Superior temporal gyrus (tissue), 1 donor: ENCODE data around the gene FPGT.
"Not testable (repeated sequence)": the region's sequence is repeated elsewhere in the genome, so short reads cannot be mapped to it uniquely, and the experiment has no call there.

Experiments used
- DNase-seq: peaks from one replicate; pipeline ENCODE4 v3.0.0-alpha.2; 2016; ENCODE audit errors: extremely low spot score

FPGT gene

GRCh38 chr1:74197657-74198552 is at the start of gene FPGT, which contains the start of gene LRRIQ3:
FPGT (plus strand) TSS chr1:74198242; CDS start chr1:74198279, 37 bp downstream.
LRRIQ3 (minus strand) TSS chr1:74198176; CDS start chr1:74183684, 14,492 bp downstream.
- peak; percentile 95 for DNase-seq

DNA sequence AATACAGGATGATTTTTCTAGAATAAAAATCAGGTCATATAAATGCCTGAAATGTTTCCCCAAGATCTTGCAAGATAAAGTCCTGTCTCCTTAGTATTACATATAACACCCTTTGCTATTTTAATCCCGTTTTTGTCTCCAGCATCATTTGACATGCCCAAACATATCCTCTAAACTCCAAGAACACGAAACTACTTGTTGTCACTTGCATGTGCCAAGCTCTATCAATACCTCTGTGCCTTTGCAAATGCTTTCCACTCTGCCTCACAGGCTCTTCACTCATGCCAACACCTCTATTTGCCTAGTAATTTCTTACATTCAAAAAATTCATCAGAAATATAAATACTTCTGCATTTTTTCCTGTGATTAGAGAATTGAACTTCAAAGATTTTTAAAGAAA is 38.0 kb upstream of the FPGT start:
- DNase-seq: no peak

DNA sequence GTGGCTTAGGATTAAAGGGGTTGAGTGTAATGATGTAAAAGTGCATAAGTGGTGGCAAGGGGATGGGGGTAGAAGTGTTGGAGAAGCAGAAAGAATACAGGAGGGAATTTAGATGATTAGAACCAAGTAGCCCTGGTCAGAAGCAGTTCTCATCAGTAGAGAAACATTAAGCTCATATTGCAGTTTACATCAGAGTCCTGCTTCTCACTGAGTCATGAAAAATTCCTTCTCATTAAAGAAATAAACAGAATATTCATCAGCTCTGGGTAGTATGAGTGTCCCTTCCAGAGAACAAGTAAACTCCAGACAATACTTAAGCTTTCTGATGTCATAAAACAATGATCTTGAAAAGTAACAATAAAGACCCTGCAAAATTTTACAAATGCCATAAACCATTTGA is 36.5 kb upstream of the FPGT start:
- no peak for DNase-seq

DNA sequence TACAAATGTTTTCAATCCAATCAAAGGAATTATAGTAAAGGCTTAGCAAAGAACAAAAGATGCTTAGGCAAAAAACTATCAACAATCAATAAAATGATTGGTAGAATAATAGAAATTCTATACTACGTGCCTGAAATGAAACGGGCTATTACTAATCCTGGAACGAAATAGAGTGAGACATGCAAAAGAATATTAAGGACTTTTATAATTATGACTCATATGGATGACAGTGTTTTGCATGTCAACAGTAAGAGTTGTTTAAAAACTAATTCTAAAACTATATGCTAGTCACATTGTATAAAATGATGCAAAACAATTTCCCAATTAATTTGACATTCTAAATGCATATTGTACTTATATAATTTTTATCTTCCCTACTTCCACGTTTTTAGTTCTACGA is 35.7 kb upstream of the FPGT start:
- DNase-seq: no peak

- DNase-seq: not testable (repeated sequence)
Measured at GRCh38 chr1:74174423-74174822, 23.6 kb upstream of the FPGT start.

DNA sequence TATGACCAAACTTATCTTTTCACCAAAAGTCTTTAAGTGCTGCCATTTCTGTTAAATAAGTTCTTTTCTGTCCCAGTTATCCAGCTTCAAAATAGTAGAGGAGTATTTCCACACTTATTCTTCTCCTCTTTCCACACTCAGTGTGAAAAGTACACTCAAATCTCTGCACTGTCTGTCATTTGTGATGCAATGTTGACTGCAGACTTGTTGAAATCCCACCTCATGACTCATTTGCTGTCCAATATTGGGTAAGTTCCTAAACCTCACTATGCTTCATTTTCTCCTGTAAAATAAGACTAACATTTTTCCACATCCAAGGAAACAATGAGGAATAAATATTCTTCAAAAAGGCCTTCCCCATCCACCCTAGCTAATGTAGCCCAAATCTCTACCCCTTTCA is 17.6 kb upstream of the FPGT start:
- no peak for DNase-seq

DNA sequence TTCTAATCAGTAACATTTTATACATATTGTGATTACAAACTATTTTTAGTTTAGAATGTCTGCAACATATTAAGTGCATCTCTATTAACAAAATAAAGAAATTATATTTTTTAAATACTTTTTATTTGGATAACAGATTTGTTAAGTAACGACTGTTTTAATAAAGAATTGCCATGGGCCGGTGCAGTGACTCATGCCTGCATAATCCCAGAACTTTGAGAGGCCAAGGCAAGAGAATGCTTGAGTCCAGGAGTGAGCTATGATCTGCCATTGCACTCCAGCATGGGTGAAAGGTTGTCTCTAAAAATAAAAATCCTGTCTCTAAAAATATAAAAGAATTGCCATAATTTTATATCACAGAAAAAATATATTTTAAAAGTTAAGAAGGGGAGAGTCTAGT is 4.1 kb upstream of the FPGT start:
- DNase-seq: no peak

- DNase-seq: no peak
Measured at GRCh38 chr1:74195339-74195738, 2.7 kb upstream of the FPGT start.

DNA sequence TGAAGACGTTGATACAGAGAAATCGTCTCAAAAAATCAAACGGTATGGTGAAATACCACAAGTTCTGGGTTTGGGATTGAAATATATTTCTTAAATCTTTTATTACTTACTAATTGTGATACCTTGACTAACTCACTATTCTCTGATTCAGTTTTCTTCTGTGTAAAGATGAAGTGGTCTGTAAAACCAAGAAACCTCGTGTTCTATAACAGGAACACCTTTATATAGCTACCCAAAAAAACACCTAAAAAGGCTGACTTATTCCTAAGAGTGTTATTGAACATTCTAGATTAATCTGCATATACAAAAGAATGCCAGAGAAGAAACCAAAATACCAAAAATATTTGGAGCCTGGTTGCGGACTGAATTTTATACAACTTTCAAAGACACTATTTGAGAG is 787 bp upstream of the FPGT start:
- DNase-seq: peak; percentile 26

- peak; percentile 39 for DNase-seq
Measured at GRCh38 chr1:74199504-74199903, 1.5 kb downstream of the FPGT start.

DNA sequence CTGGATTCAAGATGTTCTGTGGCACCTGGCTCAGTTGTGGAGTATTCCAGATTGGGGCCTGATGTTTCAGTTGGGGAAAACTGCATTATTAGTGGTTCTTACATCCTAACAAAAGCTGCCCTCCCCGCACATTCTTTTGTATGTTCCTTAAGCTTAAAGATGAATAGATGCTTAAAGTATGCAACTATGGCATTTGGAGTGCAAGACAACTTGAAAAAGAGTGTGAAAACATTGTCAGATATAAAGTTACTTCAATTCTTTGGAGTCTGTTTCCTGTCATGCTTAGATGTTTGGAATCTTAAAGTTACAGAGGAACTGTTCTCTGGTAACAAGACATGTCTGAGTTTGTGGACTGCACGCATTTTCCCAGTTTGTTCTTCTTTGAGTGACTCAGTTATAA is 7.2 kb downstream of the FPGT start:
- peak; percentile 23 for DNase-seq

GRCh38 chr1:74215229-74215628 is 17.2 kb downstream of the FPGT start:
- no peak for DNase-seq

GRCh38 chr1:74222701-74223100 is 24.7 kb downstream of the FPGT start:
- no peak for DNase-seq

- DNase-seq: no peak
Measured at GRCh38 chr1:74223453-74223852, 25.4 kb downstream of the FPGT start.

DNA sequence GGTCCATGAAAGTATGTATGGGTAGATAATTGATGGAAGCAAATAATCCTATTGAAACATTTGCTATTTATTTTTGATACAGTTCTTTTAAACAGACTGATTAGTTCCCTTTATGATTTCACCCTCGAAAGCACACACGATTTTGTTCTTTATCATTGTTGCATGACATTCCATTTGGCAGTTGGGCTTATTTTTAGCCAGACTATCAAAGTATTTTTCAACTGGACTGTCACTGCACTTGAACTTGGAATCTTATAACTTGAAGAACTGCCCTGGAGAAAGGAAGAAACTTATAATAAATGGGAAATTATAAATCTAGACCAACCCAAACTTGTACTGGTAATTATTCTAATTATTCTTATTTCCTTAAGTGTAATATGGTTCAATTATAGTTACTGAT is 37.1 kb downstream of the FPGT start, which contains the start of gene TNNI3K:
TNNI3K (plus strand) TSS at position 235 of the 400 bp plus-strand sequence; CDS start at position 300, 65 bp downstream.
- no peak for DNase-seq

- DNase-seq: no peak
Measured at GRCh38 chr1:74236440-74236839, 38.4 kb downstream of the FPGT start.

GRCh38 chr1:74237035-74237434 is 39.0 kb downstream of the FPGT start:
- DNase-seq: no peak

DNA sequence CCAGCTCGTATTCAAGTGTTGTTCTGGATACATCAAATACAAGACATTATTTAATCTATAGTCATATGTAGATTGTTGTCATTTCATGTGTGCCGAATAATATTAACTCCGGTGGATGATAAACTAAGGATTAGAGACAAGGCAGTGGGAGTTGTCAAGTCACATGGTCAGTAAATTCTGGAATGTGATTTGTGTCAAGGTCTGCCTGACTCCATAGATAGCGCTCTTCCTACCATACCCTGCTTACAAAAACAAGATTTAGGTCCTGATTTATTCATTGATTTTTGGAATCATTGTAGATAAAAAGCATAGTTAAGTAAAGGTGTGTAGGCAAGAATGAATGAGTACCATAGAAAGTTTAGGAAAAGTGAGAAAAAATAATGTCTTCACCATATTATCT is 39.7 kb downstream of the FPGT start:
- DNase-seq: no peak

DNA sequence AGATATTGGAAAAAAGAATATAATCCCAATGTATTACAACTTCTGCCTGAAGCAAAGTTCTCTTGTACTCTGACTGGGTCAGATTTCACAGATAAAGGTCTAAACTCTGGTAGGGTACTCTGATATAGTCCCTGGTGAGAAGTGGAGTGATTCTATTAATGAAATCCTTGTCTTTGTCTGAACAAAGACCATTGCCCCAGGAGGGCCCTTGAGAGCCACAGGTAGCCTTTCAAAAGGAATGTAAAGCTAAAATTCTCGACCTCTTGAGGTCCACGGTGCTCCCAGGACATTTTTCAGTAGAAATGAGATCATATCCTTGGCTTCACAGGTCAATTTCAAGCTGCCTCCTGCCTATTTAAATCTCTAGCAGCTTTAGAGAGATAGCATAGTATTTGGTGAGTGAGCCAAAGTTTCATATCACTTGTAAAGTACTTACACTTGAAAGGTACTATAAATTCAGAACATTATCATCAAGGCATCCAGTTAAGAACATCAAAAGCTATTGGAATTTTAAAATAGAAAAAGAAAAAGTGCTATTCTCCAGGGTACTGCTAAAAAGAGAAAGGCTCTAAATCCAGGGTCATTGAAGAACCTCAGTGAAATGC is 47.2 kb downstream of the FPGT start:
- DNase-seq: no peak

GRCh38 chr1:74246315-74246714 is 48.3 kb downstream of the FPGT start:
- no peak for DNase-seq

DNA sequence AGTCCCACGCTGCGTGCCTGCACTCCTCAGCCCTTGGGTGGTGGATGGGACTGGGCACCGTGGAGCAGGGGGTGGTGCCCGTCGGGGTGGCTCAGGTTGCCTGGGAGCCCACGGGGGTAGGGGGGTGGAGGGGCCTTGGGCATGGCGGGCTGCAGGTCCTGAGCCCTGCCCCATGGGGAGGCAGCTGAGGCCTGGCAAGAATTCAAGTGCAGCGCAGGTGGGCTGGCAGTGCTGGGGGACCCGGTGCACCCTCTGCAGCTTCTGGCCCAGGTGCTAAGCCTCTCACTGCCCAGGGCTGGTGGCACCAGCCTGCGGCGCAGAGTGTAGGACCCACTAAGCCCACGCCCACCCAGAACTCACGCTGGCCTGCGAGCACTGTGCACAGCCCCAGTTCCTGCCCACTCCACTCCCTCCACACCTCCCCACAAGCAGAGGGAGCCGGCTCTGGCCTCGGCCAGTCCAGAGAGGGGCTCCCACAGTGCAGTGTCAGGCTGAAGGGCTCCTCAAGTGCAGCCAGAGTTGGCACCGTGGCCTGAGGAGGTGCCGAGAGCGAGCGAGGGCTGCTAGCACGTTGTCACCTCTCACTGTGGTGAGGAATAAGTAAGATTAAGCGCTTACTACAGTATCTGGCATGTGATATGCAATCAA is 50.0 kb downstream of the FPGT start:
- DNase-seq: no peak

DNA sequence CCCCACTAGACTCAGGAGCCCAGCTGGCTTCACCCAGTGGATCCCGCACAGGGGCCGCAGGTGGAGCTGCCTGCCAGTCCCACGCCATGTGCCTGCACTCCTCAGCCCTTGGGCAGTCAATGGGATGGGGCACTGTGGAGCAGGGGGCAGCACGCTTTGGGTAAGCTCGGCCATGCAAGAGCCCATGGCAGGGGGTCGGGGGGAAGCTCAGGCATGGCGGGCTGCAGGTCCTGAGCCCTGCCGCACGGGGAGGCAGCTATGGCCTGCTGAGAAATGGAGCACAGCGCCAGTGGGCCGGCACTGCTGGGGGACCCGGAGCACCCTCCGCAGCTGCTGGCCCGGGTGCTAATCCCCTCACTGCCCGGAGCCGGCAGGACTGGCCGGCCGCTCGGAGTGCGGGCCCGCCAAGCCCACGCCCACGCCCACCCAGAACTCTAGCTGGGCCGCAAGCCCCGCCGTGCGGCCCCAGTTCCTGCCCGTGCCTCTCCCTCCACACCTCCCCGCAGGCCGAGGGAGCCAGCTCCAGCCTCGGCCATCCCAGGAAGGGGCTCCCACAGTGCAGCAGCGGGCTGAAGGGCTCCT is 55.3 kb downstream of the FPGT start:
- DNase-seq: not testable (repeated sequence)
